ENCODE results near the gene VEZT.

DNA sequence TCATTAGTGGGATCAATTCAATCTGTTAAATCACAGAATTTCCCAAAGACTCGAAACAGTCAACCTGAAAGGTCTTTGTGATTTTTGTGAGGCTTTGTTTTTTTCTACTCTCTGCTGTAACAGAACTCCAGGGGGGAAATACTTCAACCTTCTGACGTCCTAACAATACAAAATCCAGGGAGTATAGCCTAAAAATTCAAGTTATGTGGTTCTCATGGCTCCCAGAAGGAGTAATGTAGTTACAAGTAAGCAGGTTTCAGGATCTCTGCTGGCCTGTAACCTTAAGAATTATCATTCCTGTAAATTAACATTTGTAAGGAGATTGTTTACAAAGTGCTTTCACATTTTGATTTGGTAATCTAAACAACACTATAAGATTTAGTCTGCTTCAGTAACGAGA is 39.9 kb downstream of the VEZT start:
- no peak for TF ChIP-seq POLR2AphosphoS5 (IDR thresholded peaks at IDR 0.05; ENCODE audit: low read depth, low read length)
- TF ChIP-seq, protein P1, sequence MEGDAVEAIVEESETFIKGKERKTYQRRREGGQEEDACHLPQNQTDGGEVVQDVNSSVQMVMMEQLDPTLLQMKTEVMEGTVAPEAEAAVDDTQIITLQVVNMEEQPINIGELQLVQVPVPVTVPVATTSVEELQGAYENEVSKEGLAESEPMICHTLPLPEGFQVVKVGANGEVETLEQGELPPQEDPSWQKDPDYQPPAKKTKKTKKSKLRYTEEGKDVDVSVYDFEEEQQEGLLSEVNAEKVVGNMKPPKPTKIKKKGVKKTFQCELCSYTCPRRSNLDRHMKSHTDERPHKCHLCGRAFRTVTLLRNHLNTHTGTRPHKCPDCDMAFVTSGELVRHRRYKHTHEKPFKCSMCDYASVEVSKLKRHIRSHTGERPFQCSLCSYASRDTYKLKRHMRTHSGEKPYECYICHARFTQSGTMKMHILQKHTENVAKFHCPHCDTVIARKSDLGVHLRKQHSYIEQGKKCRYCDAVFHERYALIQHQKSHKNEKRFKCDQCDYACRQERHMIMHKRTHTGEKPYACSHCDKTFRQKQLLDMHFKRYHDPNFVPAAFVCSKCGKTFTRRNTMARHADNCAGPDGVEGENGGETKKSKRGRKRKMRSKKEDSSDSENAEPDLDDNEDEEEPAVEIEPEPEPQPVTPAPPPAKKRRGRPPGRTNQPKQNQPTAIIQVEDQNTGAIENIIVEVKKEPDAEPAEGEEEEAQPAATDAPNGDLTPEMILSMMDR (IDR thresholded peaks at IDR 0.05): no peak
- TF ChIP-seq FOXM1 (IDR thresholded peaks at IDR 0.05; ENCODE audit: low read depth): no peak
- TF ChIP-seq, protein P2, sequence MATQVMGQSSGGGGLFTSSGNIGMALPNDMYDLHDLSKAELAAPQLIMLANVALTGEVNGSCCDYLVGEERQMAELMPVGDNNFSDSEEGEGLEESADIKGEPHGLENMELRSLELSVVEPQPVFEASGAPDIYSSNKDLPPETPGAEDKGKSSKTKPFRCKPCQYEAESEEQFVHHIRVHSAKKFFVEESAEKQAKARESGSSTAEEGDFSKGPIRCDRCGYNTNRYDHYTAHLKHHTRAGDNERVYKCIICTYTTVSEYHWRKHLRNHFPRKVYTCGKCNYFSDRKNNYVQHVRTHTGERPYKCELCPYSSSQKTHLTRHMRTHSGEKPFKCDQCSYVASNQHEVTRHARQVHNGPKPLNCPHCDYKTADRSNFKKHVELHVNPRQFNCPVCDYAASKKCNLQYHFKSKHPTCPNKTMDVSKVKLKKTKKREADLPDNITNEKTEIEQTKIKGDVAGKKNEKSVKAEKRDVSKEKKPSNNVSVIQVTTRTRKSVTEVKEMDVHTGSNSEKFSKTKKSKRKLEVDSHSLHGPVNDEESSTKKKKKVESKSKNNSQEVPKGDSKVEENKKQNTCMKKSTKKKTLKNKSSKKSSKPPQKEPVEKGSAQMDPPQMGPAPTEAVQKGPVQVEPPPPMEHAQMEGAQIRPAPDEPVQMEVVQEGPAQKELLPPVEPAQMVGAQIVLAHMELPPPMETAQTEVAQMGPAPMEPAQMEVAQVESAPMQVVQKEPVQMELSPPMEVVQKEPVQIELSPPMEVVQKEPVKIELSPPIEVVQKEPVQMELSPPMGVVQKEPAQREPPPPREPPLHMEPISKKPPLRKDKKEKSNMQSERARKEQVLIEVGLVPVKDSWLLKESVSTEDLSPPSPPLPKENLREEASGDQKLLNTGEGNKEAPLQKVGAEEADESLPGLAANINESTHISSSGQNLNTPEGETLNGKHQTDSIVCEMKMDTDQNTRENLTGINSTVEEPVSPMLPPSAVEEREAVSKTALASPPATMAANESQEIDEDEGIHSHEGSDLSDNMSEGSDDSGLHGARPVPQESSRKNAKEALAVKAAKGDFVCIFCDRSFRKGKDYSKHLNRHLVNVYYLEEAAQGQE (IDR thresholded peaks at IDR 0.05; ENCODE audit: low read depth, low read length): no peak
